ENCODE measurements around the gene ZNF436. TPM values are rescaled to one million over a fixed set of nuclear protein-coding genes. Genes with fewer than 3 reads are reported as not detected.
A peak's percentile ranks its signal among the peaks of the same experiment; 100 is the strongest.

ZNF436 gene
- total and polyA plus RNA-seq, 9 of the 15 experiments (the other 6 are each of a cell fraction or from before 2014, with no cell fraction given): 2.1 to 11.3 (median 6.8) TPM

GRCh38 chr1:23403735-23404486 is 34.3 kb upstream of the ZNF436 start (continued):
- TF ChIP-seq ZNF639 (CRISPR knock-in tag; conservative IDR thresholded peaks at IDR 0.05 in 1 of 2, IDR thresholded peaks at IDR 0.05 in 1 of 2) (peak in 1 of 2 experiments; percentile 47; a peak in 1 of 4 replicates), ZBTB7A (IDR thresholded peaks at IDR 0.05; ENCODE audit: borderline replicate concordance, control insufficient read depth, low read depth, low read length) (peak; percentile 47; the same call in 1 of the 2 replicates), ELK3 (CRISPR knock-in tag; IDR thresholded peaks at IDR 0.05) (no peak), HBP1 (CRISPR knock-in tag; IDR thresholded peaks at IDR 0.05) (no peak), E2F8 (IDR thresholded peaks at IDR 0.05; ENCODE audit: low read depth, partially characterized antibody) (no peak), PHTF2 (CRISPR knock-in tag; IDR thresholded peaks at IDR 0.05) (no peak), SMAD3 (CRISPR knock-in tag; conservative IDR thresholded peaks at IDR 0.05) (no peak), POU5F1 (IDR thresholded peaks at IDR 0.05; ENCODE audit: borderline replicate concordance, low read depth, low read length, partially characterized antibody) (peak; percentile 26), KDM4B (IDR thresholded peaks at IDR 0.05; ENCODE audit: borderline replicate concordance in 2 of 2, low read depth in 1 of 2) (no peak), SMAD1 (IDR thresholded peaks at IDR 0.05; ENCODE audit: low read depth, low read length, partially characterized antibody) (no peak), BRCA1 (IDR thresholded peaks at IDR 0.05) (no peak), BRCA1 (CRISPR knock-in tag; IDR thresholded peaks at IDR 0.05) (no peak), ZNF592 (IDR thresholded peaks at IDR 0.05) (0 out of 2 replicates have a peak, but pooled peaks have one; percentile 43), TAF1 (IDR thresholded peaks at IDR 0.05; ENCODE audit: control insufficient read depth, extremely low read depth, insufficient read depth, low read length, severe bottlenecking) (peak; percentile 26)
